ENCODE measurements around the gene FIBCD1. TPM values are rescaled to one million over a fixed set of nuclear protein-coding genes. Genes with fewer than 3 reads are reported as not detected.

FIBCD1 gene
- total RNA-seq, 1 experiment from 2014 or later = 6.6 TPM

DNA sequence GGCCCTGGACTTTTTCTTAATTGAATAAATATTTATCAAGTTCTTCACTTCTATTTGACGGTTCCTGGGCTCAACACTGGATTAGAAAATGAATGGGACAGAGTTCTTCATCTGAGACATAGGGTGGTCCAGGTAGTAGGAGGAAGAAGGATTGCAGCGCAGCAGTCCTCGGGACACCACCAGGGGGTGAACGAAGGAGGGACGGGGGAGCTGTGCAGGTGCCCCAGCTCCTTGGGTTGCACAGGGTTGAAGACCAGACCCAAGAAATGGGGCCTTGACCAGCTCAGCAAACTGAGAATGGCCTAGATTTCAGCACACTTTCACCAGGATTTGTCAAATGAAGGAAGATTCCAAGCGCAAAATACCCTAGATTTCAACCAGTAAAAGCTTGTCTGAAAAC lies 74.5 kb downstream of the FIBCD1 start (continued):
- TF ChIP-seq ZNF425 (CRISPR knock-in tag; conservative IDR thresholded peaks at IDR 0.05) = no peak
- TF ChIP-seq, protein P1, sequence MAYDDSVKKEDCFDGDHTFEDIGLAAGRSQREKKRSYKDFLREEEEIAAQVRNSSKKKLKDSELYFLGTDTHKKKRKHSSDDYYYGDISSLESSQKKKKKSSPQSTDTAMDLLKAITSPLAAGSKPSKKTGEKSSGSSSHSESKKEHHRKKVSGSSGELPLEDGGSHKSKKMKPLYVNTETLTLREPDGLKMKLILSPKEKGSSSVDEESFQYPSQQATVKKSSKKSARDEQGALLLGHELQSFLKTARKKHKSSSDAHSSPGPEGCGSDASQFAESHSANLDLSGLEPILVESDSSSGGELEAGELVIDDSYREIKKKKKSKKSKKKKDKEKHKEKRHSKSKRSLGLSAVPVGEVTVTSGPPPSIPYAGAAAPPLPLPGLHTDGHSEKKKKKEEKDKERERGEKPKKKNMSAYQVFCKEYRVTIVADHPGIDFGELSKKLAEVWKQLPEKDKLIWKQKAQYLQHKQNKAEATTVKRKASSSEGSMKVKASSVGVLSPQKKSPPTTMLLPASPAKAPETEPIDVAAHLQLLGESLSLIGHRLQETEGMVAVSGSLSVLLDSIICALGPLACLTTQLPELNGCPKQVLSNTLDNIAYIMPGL (CRISPR knock-in tag; IDR thresholded peaks at IDR 0.05) = no peak
- TF ChIP-seq, protein P2, sequence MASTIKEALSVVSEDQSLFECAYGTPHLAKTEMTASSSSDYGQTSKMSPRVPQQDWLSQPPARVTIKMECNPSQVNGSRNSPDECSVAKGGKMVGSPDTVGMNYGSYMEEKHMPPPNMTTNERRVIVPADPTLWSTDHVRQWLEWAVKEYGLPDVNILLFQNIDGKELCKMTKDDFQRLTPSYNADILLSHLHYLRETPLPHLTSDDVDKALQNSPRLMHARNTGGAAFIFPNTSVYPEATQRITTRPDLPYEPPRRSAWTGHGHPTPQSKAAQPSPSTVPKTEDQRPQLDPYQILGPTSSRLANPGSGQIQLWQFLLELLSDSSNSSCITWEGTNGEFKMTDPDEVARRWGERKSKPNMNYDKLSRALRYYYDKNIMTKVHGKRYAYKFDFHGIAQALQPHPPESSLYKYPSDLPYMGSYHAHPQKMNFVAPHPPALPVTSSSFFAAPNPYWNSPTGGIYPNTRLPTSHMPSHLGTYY (CRISPR knock-in tag; IDR thresholded peaks at IDR 0.05) = no peak
- TF ChIP-seq ZNF232 (CRISPR knock-in tag; IDR thresholded peaks at IDR 0.05) = no peak

DNA sequence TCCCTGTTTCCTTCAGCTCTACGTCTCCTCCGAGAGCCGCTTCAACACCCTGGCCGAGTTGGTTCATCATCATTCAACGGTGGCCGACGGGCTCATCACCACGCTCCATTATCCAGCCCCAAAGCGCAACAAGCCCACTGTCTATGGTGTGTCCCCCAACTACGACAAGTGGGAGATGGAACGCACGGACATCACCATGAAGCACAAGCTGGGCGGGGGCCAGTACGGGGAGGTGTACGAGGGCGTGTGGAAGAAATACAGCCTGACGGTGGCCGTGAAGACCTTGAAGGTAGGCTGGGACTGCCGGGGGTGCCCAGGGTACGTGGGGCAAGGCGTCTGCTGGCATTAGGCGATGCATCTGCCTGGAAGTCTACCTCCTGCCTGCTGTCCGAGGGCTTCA lies 76.3 kb downstream of the FIBCD1 start:
- Mint-ChIP-seq H3K27me3 (ENCODE audit: low read depth) (no peaks in the 10 kb centered on the region), H3K4me3 (no peak overlapping the region), H3K9me3 (no peaks in the 10 kb centered on the region), H3K36me3 (peaks cover 22% of the 10 kb centered on the region), H3K27ac (peak overlapping the region; percentile 74), H3K4me1 (peaks cover 25% of the 10 kb centered on the region)
- ChIA-PET CTCF (interaction anchor here (1.1 to 6.3 kb wide), 14 partner anchors 8 to 402 kb away, joined by 3 to 83 read pairs (median 6); no protein-coding TSS in a partner anchor), POLR2A (no interaction called here)
- ATAC-seq (no peak), DNase-seq (ENCODE audit: low spot score) (no peak)
- no peak for TF ChIP-seq CTCF (IDR thresholded peaks at IDR 0.05)
- no peak for TF ChIP-seq NR2C2 (CRISPR knock-in tag; IDR thresholded peaks at IDR 0.05)
- TF ChIP-seq PRRX2 (CRISPR knock-in tag; IDR thresholded peaks at IDR 0.05) = no peak
- TF ChIP-seq EMX1 (CRISPR knock-in tag; IDR thresholded peaks at IDR 0.05) = no peak
- no peak for TF ChIP-seq ZNF138 (CRISPR knock-in tag; conservative IDR thresholded peaks at IDR 0.05)

GRCh38 chr9:130862217-130862616 lies 76.8 kb downstream of the FIBCD1 start:
- H3K36me3 Mint-ChIP-seq = peaks cover 26% of the 10 kb centered on the region
- H3K27ac Mint-ChIP-seq = peak overlapping the region; percentile 64
- peaks cover 25% of the 10 kb centered on the region for H3K4me1 Mint-ChIP-seq
- H3K4me3 Mint-ChIP-seq = no peak overlapping the region
- CTCF ChIA-PET = interaction anchor here (1.1 to 6.3 kb wide), 12 partner anchors 8 to 401 kb away, joined by 3 to 83 read pairs (median 5); no protein-coding TSS in a partner anchor
- H3K9me3 Mint-ChIP-seq = no peaks in the 10 kb centered on the region
- H3K27me3 Mint-ChIP-seq (ENCODE audit: low read depth) = no peaks in the 10 kb centered on the region
- DNase-seq (ENCODE audit: low spot score) (no peak), ATAC-seq (no peak)
- POLR2A ChIA-PET = no interaction called here
- TF ChIP-seq NFE2L1 (CRISPR knock-in tag; IDR thresholded peaks at IDR 0.05) = no peak
- TF ChIP-seq PREB (CRISPR knock-in tag; IDR thresholded peaks at IDR 0.05; ENCODE audit: borderline replicate concordance) = no peak
- no peak for TF ChIP-seq ZNF416 (CRISPR knock-in tag; IDR thresholded peaks at IDR 0.05)
- no peak for TF ChIP-seq NFYB (CRISPR knock-in tag; conservative IDR thresholded peaks at IDR 0.05; ENCODE audit: low read depth)
- no peak for TF ChIP-seq ATF3 (CRISPR knock-in tag; conservative IDR thresholded peaks at IDR 0.05)
- no peak for TF ChIP-seq ZSCAN18 (CRISPR knock-in tag; IDR thresholded peaks at IDR 0.05)
- TF ChIP-seq CDX4 (CRISPR knock-in tag; IDR thresholded peaks at IDR 0.05; ENCODE audit: borderline replicate concordance) = no peak
- no peak for TF ChIP-seq SOX15 (CRISPR knock-in tag; IDR thresholded peaks at IDR 0.05)
- TF ChIP-seq MYBL2 (CRISPR knock-in tag; IDR thresholded peaks at IDR 0.05) = no peak
